ENCODE results near the gene EEF2KMT.
"Not testable (repeated sequence)": the region's sequence is repeated elsewhere in the genome, so short reads cannot be mapped to it uniquely, and the experiment has no call there.

DNA sequence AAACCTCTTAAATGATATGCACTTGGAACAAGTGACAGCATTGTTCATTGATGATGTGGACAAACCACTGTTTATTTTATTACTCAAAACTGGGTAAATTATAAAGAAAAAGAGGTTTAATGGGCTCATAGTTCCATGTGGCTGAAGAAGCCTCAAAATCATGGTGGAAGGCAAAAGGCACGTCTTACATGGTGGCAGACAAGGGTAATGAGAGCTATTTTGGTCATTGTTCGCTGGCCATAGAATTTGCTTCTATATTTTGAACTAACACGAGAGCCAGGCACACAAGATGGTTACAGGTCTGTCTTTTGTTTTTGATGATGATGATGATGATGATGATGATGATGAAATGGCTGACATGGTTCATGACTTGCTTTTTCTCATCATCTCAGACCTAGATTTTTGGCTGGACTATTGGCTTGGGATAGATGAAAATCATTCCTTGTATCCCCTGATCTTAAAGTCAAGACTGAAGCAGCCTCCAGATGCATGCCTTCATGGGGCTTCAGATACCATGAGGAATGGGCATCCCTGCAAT is 33.9 kb upstream of the EEF2KMT start:
- TF ChIP-seq, protein P1, sequence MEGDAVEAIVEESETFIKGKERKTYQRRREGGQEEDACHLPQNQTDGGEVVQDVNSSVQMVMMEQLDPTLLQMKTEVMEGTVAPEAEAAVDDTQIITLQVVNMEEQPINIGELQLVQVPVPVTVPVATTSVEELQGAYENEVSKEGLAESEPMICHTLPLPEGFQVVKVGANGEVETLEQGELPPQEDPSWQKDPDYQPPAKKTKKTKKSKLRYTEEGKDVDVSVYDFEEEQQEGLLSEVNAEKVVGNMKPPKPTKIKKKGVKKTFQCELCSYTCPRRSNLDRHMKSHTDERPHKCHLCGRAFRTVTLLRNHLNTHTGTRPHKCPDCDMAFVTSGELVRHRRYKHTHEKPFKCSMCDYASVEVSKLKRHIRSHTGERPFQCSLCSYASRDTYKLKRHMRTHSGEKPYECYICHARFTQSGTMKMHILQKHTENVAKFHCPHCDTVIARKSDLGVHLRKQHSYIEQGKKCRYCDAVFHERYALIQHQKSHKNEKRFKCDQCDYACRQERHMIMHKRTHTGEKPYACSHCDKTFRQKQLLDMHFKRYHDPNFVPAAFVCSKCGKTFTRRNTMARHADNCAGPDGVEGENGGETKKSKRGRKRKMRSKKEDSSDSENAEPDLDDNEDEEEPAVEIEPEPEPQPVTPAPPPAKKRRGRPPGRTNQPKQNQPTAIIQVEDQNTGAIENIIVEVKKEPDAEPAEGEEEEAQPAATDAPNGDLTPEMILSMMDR (IDR thresholded peaks at IDR 0.05; ENCODE audit: low read depth, low read length, missing input control): not testable (repeated sequence)
- TF ChIP-seq EGR1 (IDR thresholded peaks at IDR 0.05; ENCODE audit: low read depth in 2 of 2); TAF1 (conservative IDR thresholded peaks at IDR 0.05); SP1 (IDR thresholded peaks at IDR 0.05); GABPA (IDR thresholded peaks at IDR 0.05 in 1 of 2, conservative IDR thresholded peaks at IDR 0.05 in 1 of 2); YY1 (IDR thresholded peaks at IDR 0.05); FOXA2 (IDR thresholded peaks at IDR 0.05); HNF4A (conservative IDR thresholded peaks at IDR 0.05); JUND (IDR thresholded peaks at IDR 0.05); RAD21 (IDR thresholded peaks at IDR 0.05); FOXA1 (IDR thresholded peaks at IDR 0.05): not testable (repeated sequence)
- TF ChIP-seq, protein P2, sequence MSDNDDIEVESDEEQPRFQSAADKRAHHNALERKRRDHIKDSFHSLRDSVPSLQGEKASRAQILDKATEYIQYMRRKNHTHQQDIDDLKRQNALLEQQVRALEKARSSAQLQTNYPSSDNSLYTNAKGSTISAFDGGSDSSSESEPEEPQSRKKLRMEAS (IDR thresholded peaks at IDR 0.05): not testable (repeated sequence)
- TF ChIP-seq, protein P3, sequence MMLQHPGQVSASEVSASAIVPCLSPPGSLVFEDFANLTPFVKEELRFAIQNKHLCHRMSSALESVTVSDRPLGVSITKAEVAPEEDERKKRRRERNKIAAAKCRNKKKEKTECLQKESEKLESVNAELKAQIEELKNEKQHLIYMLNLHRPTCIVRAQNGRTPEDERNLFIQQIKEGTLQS (IDR thresholded peaks at IDR 0.05): not testable (repeated sequence)
- TF ChIP-seq, protein P4, sequence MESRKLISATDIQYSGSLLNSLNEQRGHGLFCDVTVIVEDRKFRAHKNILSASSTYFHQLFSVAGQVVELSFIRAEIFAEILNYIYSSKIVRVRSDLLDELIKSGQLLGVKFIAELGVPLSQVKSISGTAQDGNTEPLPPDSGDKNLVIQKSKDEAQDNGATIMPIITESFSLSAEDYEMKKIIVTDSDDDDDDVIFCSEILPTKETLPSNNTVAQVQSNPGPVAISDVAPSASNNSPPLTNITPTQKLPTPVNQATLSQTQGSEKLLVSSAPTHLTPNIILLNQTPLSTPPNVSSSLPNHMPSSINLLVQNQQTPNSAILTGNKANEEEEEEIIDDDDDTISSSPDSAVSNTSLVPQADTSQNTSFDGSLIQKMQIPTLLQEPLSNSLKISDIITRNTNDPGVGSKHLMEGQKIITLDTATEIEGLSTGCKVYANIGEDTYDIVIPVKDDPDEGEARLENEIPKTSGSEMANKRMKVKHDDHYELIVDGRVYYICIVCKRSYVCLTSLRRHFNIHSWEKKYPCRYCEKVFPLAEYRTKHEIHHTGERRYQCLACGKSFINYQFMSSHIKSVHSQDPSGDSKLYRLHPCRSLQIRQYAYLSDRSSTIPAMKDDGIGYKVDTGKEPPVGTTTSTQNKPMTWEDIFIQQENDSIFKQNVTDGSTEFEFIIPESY (IDR thresholded peaks at IDR 0.05): not testable (repeated sequence)
